Activated naive CD4-positive, alpha-beta T cell treated with anti-CD3 and anti-CD28 coated beads for 36 hours (primary cell): ENCODE measurements around the gene RAB25. TPM values are rescaled to one million over a fixed set of nuclear protein-coding genes. Genes with fewer than 3 reads are reported as not detected.

Experiments used
- CTCF ChIA-PET: fragments of 350-600 bp; sonication (Branson Sonifier 250); formaldehyde crosslinking; loops from one replicate; lab custom pipeline; 2021; ENCODE audit warnings: antibody characterized with exemption; lab: Charles Lee
- DNase-seq: peaks from one replicate; pipeline ENCODE4 v3.0.0-alpha.2; 2020
- H3K27ac Mint-ChIP-seq: one replicate; pipeline ENCODE4 v1.8.0; 2021; ENCODE audit warnings: mild to moderate bottlenecking, mixed read lengths
- H3K27me3 Mint-ChIP-seq: one replicate; pipeline ENCODE4 v1.8.0; 2021; ENCODE audit warnings: low read depth, mixed read lengths
- H3K36me3 Mint-ChIP-seq: one replicate; pipeline ENCODE4 v1.8.0; 2021; ENCODE audit warnings: low read depth, mixed read lengths
- H3K4me1 Mint-ChIP-seq: one replicate; pipeline ENCODE4 v1.8.0; 2021; ENCODE audit warnings: low read depth, mixed read lengths
- H3K4me3 Mint-ChIP-seq: one replicate; pipeline ENCODE4 v1.8.0; 2021; ENCODE audit warnings: mild to moderate bottlenecking, moderate library complexity, mixed read lengths
- H3K9me3 Mint-ChIP-seq: one replicate; pipeline ENCODE4 v1.8.0; 2021; ENCODE audit warnings: mixed read lengths
- intact Hi-C: fragments of 100-400 bp; cut with micrococcal nuclease; formaldehyde crosslinking; loops from one replicate; pipeline ENCODE4 v1.15.1; 2023
- total RNA-seq, 2 experiments: library from RNA; stranded (reverse); gene quantifications; one replicate each; pipeline ENCODE4 v1.2.3, GENCODE V29; 2021

The RAB25 gene
- total RNA-seq, 2 experiments from 2014 or later = 1.3 TPM

GRCh38 chr1:156106624-156107488, 45.9 kb downstream of the RAB25 start:
- Mint-ChIP-seq H3K27ac (peak overlapping the region; percentile 90), H3K36me3 (no peaks in the 10 kb centered on the region), H3K27me3 (peaks cover 7% of the 10 kb centered on the region), H3K4me3 (peak overlapping the region; percentile 66), H3K9me3 (no peaks in the 10 kb centered on the region), H3K4me1 (peaks cover 53% of the 10 kb centered on the region)
- intact Hi-C loops = loop anchor here (1.0 kb wide), 6 partner anchors 7 to 111 kb away; partner anchors contain the start of gene LMNA
- CTCF ChIA-PET = interaction anchor here (0.6 to 4.8 kb wide), 8 partner anchors 12 to 118 kb away, joined by 3 to 55 read pairs (median 7); no protein-coding TSS in a partner anchor
- DNase-seq = no peak

DNA sequence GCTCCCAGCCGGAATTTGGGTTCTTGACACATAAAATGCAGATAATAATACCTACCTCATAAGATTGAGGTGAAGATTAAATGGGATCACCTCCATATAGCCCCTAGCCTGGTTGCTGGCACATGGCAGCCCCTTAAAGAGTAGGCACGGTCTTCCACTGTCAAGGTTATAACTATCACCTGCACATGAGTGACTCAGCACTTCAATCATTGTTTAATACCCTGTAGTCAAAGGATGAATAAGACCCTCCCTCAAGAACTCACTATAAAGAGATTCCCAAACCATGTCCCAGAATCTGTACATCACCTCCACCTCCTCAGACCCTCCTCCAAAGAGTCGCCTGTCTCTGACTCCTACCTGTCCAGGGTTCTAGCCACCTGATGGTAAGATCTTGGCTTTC, 47.1 kb downstream of the RAB25 start:
- CTCF ChIA-PET = interaction anchor here (0.5 to 4.8 kb wide), 4 partner anchors 13 to 252 kb away, joined by 3 to 55 read pairs (median 22); no protein-coding TSS in a partner anchor
- Mint-ChIP-seq H3K9me3 (no peaks in the 10 kb centered on the region), H3K36me3 (no peaks in the 10 kb centered on the region), H3K27ac (no peak overlapping the region), H3K27me3 (peaks cover 9% of the 10 kb centered on the region), H3K4me1 (peaks cover 49% of the 10 kb centered on the region), H3K4me3 (no peak overlapping the region)
- intact Hi-C loops = no loop called here
- DNase-seq = no peak

GRCh38 chr1:156108664-156109241, 47.8 kb downstream of the RAB25 start:
- Mint-ChIP-seq H3K4me1 (peaks cover 45% of the 10 kb centered on the region), H3K9me3 (no peaks in the 10 kb centered on the region), H3K4me3 (no peak overlapping the region), H3K36me3 (no peaks in the 10 kb centered on the region), H3K27ac (no peak overlapping the region), H3K27me3 (peaks cover 13% of the 10 kb centered on the region)
- DNase-seq = no peak
- intact Hi-C loops = no loop called here
- CTCF ChIA-PET = interaction anchor here (1.6 to 4.8 kb wide), 2 partner anchors 18 to 19 kb away, joined by 3 to 55 read pairs; no protein-coding TSS in a partner anchor

DNA sequence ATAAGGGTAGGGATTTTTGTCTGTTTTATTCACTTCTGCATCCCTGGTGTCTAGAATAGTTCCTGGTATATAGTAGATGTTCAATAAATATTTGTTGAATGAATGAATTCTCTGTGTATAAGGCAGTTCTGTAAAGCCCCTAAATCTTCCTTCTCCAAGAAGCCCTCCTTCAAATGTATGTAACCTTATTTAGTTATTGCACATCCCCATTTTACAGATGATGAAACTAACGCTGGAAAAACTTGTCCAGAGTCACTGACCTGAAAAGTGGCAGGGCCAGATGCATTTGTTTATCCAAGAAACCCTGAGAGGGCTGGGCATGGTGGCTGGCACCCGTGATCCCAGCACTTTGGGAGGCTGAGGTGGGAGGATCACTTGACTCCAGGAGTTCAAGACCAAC, 49.3 kb downstream of the RAB25 start:
- Mint-ChIP-seq H3K4me3 (no peak overlapping the region), H3K27me3 (peaks cover 19% of the 10 kb centered on the region), H3K9me3 (no peaks in the 10 kb centered on the region), H3K36me3 (no peaks in the 10 kb centered on the region), H3K4me1 (peaks cover 43% of the 10 kb centered on the region), H3K27ac (no peak overlapping the region)
- intact Hi-C loops = no loop called here
- CTCF ChIA-PET = interaction anchor here (0.6 to 4.8 kb wide), 3 partner anchors 9 to 19 kb away, joined by 3 to 55 read pairs (median 4); no protein-coding TSS in a partner anchor
- no peak for DNase-seq

DNA sequence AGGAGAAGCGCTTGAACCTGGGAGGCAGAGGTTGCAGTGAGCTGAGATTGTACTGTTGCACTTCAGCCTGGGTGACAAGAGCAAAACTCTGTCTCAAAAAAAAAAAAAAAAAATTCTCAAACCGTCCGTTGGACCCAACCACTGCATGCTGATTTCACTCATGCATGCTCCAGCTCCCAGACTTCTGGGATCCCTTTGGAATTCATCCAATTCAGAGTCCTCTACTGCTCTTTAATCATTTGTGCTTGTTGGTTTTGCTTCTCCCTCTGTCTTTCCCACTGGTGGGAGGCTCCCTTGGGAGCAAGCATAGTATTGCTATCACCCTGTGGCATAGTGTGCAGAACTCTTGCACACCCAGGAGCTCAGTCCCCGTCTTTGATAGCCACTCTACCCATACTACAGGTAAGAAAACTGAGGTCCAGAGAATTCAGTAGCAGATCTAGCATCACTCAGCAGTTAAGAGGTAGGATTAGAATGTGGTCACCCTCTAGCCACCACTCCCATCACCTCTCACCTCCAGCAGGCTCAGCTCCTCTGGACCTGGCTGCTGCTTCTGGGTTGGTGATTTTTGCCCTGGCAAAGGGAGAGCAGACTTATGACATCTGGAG, 50.5 kb downstream of the RAB25 start:
- no peaks in the 10 kb centered on the region for H3K9me3 Mint-ChIP-seq
- intact Hi-C loops = no loop called here
- no peak for DNase-seq
- no peak overlapping the region for H3K27ac Mint-ChIP-seq
- peaks cover 3% of the 10 kb centered on the region for H3K36me3 Mint-ChIP-seq
- peaks cover 41% of the 10 kb centered on the region for H3K4me1 Mint-ChIP-seq
- no peak overlapping the region for H3K4me3 Mint-ChIP-seq
- CTCF ChIA-PET = interaction anchor here (1.2 to 6.3 kb wide), 4 partner anchors 11 to 17 kb away, joined by 3 to 48 read pairs (median 19); no protein-coding TSS in a partner anchor
- H3K27me3 Mint-ChIP-seq = peaks cover 23% of the 10 kb centered on the region

- CTCF ChIA-PET = interaction anchor here (0.7 to 6.3 kb wide), 5 partner anchors 9 to 16 kb away, joined by 3 to 48 read pairs (median 4); no protein-coding TSS in a partner anchor
- H3K27ac Mint-ChIP-seq = no peak overlapping the region
- peaks cover 34% of the 10 kb centered on the region for H3K4me1 Mint-ChIP-seq
These were observed 51.5 kb downstream of the RAB25 start for GRCh38 chr1:156112276-156113137.

GRCh38 chr1:156113282-156113950, 52.5 kb downstream of the RAB25 start:
- no peak for DNase-seq
- Mint-ChIP-seq H3K27ac (no peak overlapping the region), H3K36me3 (peaks cover 3% of the 10 kb centered on the region), H3K4me1 (peaks cover 31% of the 10 kb centered on the region), H3K9me3 (no peaks in the 10 kb centered on the region), H3K4me3 (no peak overlapping the region), H3K27me3 (peaks cover 20% of the 10 kb centered on the region)
- CTCF ChIA-PET = interaction anchor here (0.7 to 6.3 kb wide), 4 partner anchors 9 to 16 kb away, joined by 3 to 48 read pairs (median 19); no protein-coding TSS in a partner anchor
- intact Hi-C loops = no loop called here

More at GRCh38 chr1:156112276-156113137, 51.5 kb downstream of the RAB25 start:
- Mint-ChIP-seq H3K9me3 (no peaks in the 10 kb centered on the region), H3K36me3 (peaks cover 3% of the 10 kb centered on the region), H3K4me3 (no peak overlapping the region), H3K27me3 (peaks cover 18% of the 10 kb centered on the region)
- no peak for DNase-seq
- intact Hi-C loops = no loop called here

- peaks cover 3% of the 10 kb centered on the region for H3K36me3 Mint-ChIP-seq
- peak; percentile 91 for DNase-seq
- peaks cover 32% of the 10 kb centered on the region for H3K4me1 Mint-ChIP-seq
- peaks cover 22% of the 10 kb centered on the region for H3K27me3 Mint-ChIP-seq
- intact Hi-C loops = loop anchor here (1.0 to 2.0 kb wide), 5 partner anchors 8 to 390 kb away; no protein-coding TSS in a partner anchor
- H3K9me3 Mint-ChIP-seq = no peaks in the 10 kb centered on the region
- peak within 1 kb of the TSS; percentile 86 for H3K4me3 Mint-ChIP-seq
- CTCF ChIA-PET = interaction anchor here (1.0 to 6.3 kb wide), 5 partner anchors 10 to 111 kb away, joined by 3 to 48 read pairs (median 10); no protein-coding TSS in a partner anchor
- H3K27ac Mint-ChIP-seq = peak within 1 kb of the TSS; percentile 50
These were observed 53.4 kb downstream of the RAB25 start, which contains the start of gene LMNA for GRCh38 chr1:156114101-156114918. TSS of gene LMNA (plus strand) at chr1:156114711. CDS start at chr1:156114919, 208 bp downstream.

- H3K4me1 Mint-ChIP-seq = peaks cover 34% of the 10 kb centered on the region
- peaks cover 3% of the 10 kb centered on the region for H3K36me3 Mint-ChIP-seq
- H3K4me3 Mint-ChIP-seq = peak overlapping the region; percentile 86
- peaks cover 22% of the 10 kb centered on the region for H3K27me3 Mint-ChIP-seq
- CTCF ChIA-PET = interaction anchor here (1.0 to 6.3 kb wide), 5 partner anchors 10 to 110 kb away, joined by 3 to 48 read pairs (median 10); no protein-coding TSS in a partner anchor
- peak; percentile 42 for DNase-seq
- intact Hi-C loops = loop anchor here (1.0 to 2.0 kb wide), 5 partner anchors 8 to 390 kb away; no protein-coding TSS in a partner anchor
- H3K27ac Mint-ChIP-seq = peak overlapping the region; percentile 24
- no peaks in the 10 kb centered on the region for H3K9me3 Mint-ChIP-seq
These were observed 54.1 kb downstream of the RAB25 start for GRCh38 chr1:156114919-156115513.
